Esophagus (tissue), 2 donors: ENCODE data around the gene UTS2B. TPM values are rescaled to one million over a fixed set of nuclear protein-coding genes. Genes with fewer than 3 reads are reported as not detected.

ENCODE experiments used
- H3K27ac ChIP-seq, 2 donors: one replicate each; pipeline ENCODE4 v1.5.1; 2013; ENCODE audit warnings: low read depth in 2 of 2, mild to moderate bottlenecking in 2 of 2, inconsistent platforms in 1 of 2, low read length in 1 of 2, moderate library complexity in 1 of 2
- H3K27me3 ChIP-seq, 2 donors: one replicate each; pipeline ENCODE4 v1.6.1; 2013; ENCODE audit warnings: low read length in 2 of 2, control low read depth in 1 of 2, mild to moderate bottlenecking in 1 of 2; ENCODE audit not compliant: insufficient read depth in 2 of 2, control insufficient read depth in 1 of 2
- H3K36me3 ChIP-seq, 2 donors: one replicate each; pipeline ENCODE4 v1.6.1; 2013; ENCODE audit warnings: low read length in 1 of 2; ENCODE audit not compliant: control insufficient read depth in 2 of 2, insufficient read depth in 2 of 2
- H3K4me1 ChIP-seq, 2 donors: one replicate each; pipeline ENCODE4 v1.6.1; 2013; ENCODE audit warnings: low read length in 1 of 2; ENCODE audit not compliant: control insufficient read depth in 2 of 2, insufficient read depth in 2 of 2
- H3K4me3 ChIP-seq, 2 donors: one replicate each; pipeline ENCODE4 v1.5.1; 2013; ENCODE audit warnings: low read length in 2 of 2, mild to moderate bottlenecking in 2 of 2, low read depth in 1 of 2, moderate library complexity in 1 of 2
- H3K9me3 ChIP-seq, 2 donors: one replicate each; pipeline ENCODE4 v1.6.1; 2013; ENCODE audit warnings: mild to moderate bottlenecking in 2 of 2, low read depth in 1 of 2, low read length in 1 of 2, moderate library complexity in 1 of 2; ENCODE audit not compliant: control insufficient read depth in 2 of 2, insufficient read depth in 1 of 2
- WGBS, 2 donors: extraction: QIAGEN DNeasy Blood & Tissue Kit; methylation state at CpG; one replicate each; pipeline ENCODE4 v1.1.7; 2013; 5-methylcytosine and 5-hydroxymethylcytosine counted together
- polyA plus RNA-seq, 2 donors: library from polyadenylated mRNA; stranded (reverse); fragments of 200-250 nt; gene quantifications; one replicate each; pipeline ENCODE4 v1.2.3, GENCODE V29; 2013
- donor health status: healthy with polysubstance abuse.
- donor health status: Bipolar disorder and iron deficiency.

Gene UTS2B
- polyA plus RNA-seq, 2 donors, result 0.04 TPM; not detected in 1

DNA sequence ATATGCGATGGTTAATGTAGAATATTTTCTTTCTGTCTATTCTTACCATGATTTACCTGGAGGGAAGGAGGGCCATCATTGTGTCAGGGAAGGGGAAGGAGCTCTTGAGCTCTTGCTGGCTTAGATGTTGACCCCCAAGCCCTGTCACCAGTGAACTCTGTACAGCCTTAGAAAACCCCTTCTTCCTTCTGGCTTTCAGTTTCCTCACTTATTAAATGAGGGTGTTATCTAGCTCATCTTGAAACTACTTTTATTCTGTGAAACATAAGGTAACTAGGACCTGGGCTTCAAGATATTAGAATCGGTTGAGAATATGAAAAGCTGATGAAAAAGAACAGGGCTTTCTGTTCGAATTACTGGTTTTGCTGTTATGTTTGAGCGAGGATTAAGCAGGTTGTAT is 25.1 kb upstream of the UTS2B start:
- Histone ChIP-seq H3K4me3 (no peak overlapping the region), H3K4me1 (no peaks in the 10 kb centered on the region), H3K36me3 (peaks cover 0 to 3% of the 10 kb centered on the region in 2 donors), H3K27me3 (no peaks in the 10 kb centered on the region), H3K27ac (no peak overlapping the region), H3K9me3 (no peaks in the 10 kb centered on the region)
- WGBS, 2 donors, result 80 to 89% methylated on average over 4 of the region's 4 CpGs

DNA sequence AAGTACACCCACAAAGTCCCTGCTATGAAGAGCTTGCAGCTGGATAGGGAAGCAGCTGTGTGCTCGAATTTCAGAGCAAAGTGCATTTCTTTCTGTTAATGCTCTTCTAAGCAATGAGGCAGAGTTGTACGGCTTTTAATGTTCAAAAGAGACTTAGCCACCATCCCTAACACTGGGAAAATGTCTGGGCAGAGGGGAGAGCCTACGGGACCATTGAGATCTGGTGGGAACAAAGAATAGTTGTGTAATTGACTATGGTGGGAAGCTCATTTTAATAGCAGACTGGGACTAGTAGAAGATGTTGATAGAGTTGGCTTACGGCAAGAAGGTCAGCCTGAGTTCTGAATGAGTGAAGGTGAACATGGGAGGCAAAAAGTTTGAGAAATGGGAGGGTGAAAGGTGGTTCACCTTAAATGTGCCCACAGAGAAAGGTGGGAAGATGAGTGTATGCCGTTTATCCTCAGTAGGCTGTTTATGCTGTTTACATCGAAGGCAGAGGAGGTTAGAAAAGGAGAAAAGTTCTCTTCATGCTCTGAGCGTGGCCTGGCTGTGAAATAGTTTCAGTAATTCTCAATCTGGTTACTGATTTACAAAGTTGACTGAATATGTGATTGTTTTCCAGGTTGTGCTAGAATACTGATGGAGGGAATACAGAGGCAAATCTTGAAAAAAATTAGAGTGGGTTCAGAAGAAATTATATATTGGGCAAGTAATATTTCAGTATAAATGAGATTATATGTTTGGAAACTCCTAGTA is 22.9 kb upstream of the UTS2B start:
- H3K4me1 ChIP-seq, result no peaks in the 10 kb centered on the region
- no peak overlapping the region for H3K27ac ChIP-seq
- no peaks in the 10 kb centered on the region for H3K9me3 ChIP-seq
- WGBS, 2 donors, result 65 to 79% methylated on average over 7 of the region's 7 CpGs
- H3K36me3 ChIP-seq, result peaks cover 0 to 3% of the 10 kb centered on the region in 2 donors
- no peak overlapping the region for H3K4me3 ChIP-seq
- H3K27me3 ChIP-seq, result no peaks in the 10 kb centered on the region

DNA sequence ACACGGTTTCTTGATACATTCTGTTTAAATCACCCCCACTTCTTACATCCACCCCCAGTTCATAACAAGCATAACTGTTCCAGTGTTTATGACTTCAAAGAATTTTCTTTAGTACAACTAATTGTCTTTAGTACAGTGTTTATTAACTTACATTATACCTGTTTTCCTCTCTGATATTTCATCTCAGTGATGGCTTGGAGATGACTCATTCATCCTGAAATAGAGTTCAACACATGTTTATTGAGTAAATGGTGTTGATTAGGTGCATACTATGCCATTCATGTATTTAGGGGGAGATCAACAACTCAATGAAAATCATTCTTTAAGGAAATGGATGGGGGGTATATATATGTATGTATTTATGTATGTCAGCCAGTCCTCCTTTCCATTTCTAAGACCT is 21.7 kb upstream of the UTS2B start:
- no peak overlapping the region for H3K27ac ChIP-seq
- H3K27me3 ChIP-seq, result no peaks in the 10 kb centered on the region
- H3K4me1 ChIP-seq, result no peaks in the 10 kb centered on the region
- H3K9me3 ChIP-seq, result no peaks in the 10 kb centered on the region
- 76 to 83% methylated on average over 1 of the region's 1 CpG for WGBS, 2 donors
- H3K4me3 ChIP-seq, result no peak overlapping the region
- H3K36me3 ChIP-seq, result no peaks in the 10 kb centered on the region

DNA sequence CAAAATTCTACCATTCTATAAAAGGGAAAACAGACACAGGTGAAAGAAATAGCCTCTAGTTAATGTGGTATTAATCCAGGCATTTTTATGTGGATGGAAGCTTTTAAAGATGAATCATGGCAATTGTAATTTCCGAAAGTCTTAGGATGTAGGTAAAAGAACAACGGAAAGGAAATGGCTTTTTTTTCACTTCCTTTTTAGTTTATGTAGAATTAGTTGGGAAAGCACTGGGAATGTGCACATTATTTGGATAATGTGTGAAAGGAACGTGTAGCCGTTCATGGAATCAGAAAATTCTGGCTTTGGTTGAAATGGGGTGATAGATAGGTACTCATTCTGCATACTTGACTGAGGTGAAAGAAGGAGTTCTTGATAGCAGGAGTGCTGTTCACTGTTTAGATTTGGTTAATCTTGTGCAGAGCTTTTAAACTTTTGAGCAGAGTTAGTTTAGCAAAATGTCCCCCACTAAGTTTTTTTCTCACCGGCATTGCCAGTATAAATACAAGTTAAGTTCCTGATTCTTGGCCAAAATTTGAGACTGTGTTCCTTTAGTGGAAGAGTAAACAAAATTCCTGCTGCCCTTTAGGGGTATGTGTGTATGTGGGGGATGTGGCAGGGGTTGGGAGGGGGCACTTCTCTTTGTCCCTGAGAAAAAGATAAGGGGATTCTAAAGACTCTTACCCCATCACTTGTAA is 20.2 kb upstream of the UTS2B start:
- Histone ChIP-seq H3K9me3 (no peaks in the 10 kb centered on the region), H3K27me3 (no peaks in the 10 kb centered on the region), H3K27ac (no peak overlapping the region), H3K4me1 (no peaks in the 10 kb centered on the region), H3K4me3 (no peak overlapping the region), H3K36me3 (no peaks in the 10 kb centered on the region)
- 60 to 62% methylated on average over 5 of the region's 5 CpGs for WGBS, 2 donors

DNA sequence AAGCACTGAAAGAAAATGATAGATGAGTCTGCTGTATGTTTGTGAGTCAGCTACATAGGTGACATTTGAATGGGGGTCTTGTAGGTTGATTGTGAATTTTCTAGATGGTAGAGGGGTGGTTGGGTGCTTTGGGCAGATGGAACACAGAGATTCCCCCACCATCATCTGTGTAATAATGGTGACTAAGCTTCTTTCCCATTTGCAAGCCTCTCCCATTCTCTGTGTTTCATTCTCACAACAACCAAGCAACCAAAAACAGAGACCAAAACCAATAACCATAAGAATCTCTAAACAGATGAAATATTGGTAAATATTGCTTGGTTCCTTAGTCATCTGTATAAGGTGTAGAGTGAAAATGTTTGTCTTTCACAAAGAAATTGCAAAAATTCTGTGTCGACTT is 17.8 kb upstream of the UTS2B start:
- Histone ChIP-seq H3K9me3 (no peaks in the 10 kb centered on the region), H3K4me3 (no peak overlapping the region), H3K27me3 (no peaks in the 10 kb centered on the region), H3K4me1 (no peaks in the 10 kb centered on the region), H3K27ac (no peak overlapping the region), H3K36me3 (no peaks in the 10 kb centered on the region)
- WGBS, 2 donors, result 92 to 93% methylated on average over 1 of the region's 1 CpG

DNA sequence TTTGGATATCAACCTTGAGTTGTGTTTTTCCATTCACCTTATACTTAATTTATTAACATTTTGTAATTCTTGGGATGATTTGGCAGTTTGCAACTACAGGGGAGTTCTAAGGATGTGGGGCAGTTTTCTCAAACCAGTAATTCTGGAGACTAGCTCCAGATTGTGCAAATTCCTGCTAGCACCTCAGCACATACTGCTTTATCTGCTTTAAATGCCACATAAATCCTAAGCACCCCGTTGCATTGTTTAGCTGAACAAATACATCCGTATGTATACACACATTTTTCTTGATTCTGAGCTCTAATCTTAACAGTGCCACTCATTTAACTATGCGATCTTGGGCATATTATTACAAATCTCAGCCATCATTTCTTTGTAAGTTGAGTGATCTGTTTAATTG is 16.9 kb upstream of the UTS2B start:
- H3K4me1 ChIP-seq, result no peaks in the 10 kb centered on the region
- WGBS, 2 donors, result 55 to 63% methylated on average over 3 of the region's 3 CpGs
- H3K27me3 ChIP-seq, result no peaks in the 10 kb centered on the region
- H3K36me3 ChIP-seq, result no peaks in the 10 kb centered on the region
- no peak overlapping the region for H3K4me3 ChIP-seq
- H3K9me3 ChIP-seq, result no peaks in the 10 kb centered on the region
- H3K27ac ChIP-seq, result no peak overlapping the region

DNA sequence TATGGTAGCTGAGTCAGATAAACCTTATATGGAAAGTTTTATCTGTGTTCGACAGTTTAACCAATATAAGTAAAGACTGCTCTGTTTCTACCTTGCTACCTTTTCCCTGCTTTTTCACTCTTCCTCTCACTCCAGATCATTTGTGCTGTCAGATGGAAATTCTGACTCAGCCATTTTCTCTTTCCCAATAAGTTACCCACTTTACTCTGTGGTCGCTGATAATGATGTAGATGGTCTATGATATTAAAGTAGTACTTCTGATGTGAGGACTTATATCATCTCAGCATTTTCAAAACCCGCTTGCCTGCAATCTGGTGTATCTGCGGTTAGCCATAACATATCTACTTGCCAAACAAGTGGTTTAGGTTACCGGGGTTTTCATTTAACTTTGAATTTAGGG is 15.0 kb upstream of the UTS2B start:
- Histone ChIP-seq H3K4me1 (no peaks in the 10 kb centered on the region), H3K27me3 (no peaks in the 10 kb centered on the region), H3K4me3 (no peak overlapping the region), H3K27ac (no peak overlapping the region), H3K9me3 (no peaks in the 10 kb centered on the region), H3K36me3 (no peaks in the 10 kb centered on the region)
- 79 to 81% methylated on average over 5 of the region's 5 CpGs for WGBS, 2 donors

DNA sequence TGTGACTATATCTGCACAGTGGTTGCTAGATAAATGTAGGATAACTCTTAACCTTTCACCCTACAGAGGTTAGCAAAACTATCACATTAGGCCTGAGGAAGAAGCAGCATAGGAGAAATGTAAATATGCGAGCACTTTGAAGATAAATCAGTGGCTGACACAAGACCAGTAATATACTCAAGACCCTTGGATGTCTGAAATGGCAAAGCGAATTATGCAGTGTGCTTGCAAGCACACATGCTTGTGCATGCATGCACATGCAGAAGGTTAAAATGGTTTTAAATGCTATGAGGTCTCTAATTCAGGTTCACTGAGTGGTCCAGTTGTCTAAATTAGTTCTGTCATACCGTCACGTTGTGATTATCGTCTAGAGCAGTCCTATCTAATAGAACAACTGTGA is 13.6 kb upstream of the UTS2B start:
- no peaks in the 10 kb centered on the region for H3K27me3 ChIP-seq
- 91% methylated on average over 5 of the region's 5 CpGs for WGBS, 2 donors
- H3K27ac ChIP-seq, result no peak overlapping the region
- H3K36me3 ChIP-seq, result no peaks in the 10 kb centered on the region
- no peak overlapping the region for H3K4me3 ChIP-seq
- no peaks in the 10 kb centered on the region for H3K9me3 ChIP-seq
- H3K4me1 ChIP-seq, result no peaks in the 10 kb centered on the region

DNA sequence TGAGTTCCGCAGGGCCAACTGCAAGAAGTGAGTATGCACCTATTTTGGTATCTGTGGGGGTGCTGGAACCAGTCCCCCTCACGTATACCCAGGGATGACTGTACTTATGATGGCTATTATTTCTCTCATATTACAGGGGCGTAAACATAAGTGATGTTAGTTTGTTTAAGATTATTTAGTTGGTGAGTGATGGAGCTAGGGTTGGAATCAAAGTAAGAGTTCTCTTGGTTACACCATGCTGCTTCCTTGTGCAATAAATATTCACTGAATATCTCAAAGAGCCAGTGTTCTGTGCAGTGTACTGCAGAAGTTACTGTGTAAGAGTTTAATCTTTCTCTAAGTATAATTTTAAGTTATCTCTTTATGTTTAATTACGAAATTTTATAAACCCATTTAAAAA is 12.8 kb upstream of the UTS2B start:
- Histone ChIP-seq H3K36me3 (no peaks in the 10 kb centered on the region), H3K4me1 (no peaks in the 10 kb centered on the region), H3K4me3 (no peak overlapping the region), H3K27ac (no peak overlapping the region), H3K27me3 (no peaks in the 10 kb centered on the region), H3K9me3 (no peaks in the 10 kb centered on the region)
- WGBS, 2 donors, result 73 to 82% methylated on average over 4 of the region's 4 CpGs

DNA sequence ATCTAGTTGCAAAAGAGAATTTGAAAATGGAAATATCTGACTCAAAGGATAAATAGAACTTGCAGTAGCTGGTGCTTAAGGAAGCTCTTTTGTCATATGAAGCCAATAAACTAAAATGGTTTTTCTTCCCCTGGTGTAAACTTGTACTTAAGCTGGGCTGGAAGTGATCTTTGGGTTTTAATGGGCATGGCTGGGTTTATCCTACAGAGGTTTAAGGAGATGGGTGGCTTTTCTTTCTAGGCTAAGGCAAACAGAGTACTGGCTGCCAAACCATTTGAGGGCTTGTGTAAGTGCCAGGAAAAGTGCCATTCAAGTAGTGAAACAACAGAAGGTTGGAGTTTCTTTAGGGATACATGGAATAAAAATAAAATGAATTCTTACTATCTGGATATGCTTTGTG is 12.1 kb upstream of the UTS2B start:
- no peaks in the 10 kb centered on the region for H3K4me1 ChIP-seq

More for the DNA sequence above, 12.1 kb upstream of the UTS2B start:
- H3K27me3 ChIP-seq, result no peaks in the 10 kb centered on the region
- H3K27ac ChIP-seq, result no peak overlapping the region
- H3K36me3 ChIP-seq, result no peaks in the 10 kb centered on the region
- H3K4me3 ChIP-seq, result no peak overlapping the region
- H3K9me3 ChIP-seq, result no peaks in the 10 kb centered on the region
